Measurements from ENCODE around the gene RNF111. TPM values are rescaled to one million over a fixed set of nuclear protein-coding genes. Genes with fewer than 3 reads are reported as not detected.

The RNF111 gene
- total and polyA plus RNA-seq, 10 of the 15 experiments (the other 5 are each of a cell fraction or from before 2014, with no cell fraction given): 8.6 to 34.7 (median 15.7) TPM

DNA sequence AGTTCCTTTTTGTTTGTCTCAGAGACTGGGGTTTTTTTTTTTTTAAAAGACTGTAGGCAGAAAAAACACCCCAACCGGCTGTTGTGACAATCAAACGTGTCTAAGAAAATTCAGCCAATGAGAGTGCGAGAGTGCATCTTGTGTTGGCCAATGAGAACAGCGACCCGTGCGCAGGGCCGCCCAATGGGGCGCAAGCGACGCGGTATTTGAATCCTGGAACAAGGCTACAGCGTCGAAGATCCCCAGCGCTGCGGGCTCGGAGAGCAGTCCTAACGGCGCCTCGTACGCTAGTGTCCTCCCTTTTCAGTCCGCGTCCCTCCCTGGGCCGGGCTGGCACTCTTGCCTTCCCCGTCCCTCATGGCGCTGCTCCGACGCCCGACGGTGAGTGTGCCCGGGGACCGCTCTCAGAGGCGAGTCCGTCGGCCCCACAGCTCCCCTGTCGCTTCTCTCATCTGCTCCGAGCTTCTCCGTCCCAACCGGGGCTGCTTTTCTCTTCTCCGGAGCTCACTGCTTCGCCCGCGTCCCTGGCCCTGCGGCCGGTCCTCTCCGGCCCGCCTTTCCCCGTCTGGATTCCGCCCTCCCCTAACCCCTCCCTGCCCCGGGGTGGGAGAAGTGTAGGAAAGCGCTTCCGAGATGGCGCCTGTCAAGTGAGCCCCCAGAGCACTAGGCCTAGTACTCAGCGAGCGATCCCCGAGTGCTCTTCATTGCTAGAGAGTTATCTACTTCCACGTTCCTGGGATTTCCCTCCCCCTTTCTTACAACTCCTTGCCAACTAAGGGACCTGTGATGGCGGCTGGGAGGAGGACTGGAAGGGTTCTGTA, 117.7 kb downstream of the RNF111 start, which contains the start of gene CCNB2 (continued):
- TF ChIP-seq, protein P1, sequence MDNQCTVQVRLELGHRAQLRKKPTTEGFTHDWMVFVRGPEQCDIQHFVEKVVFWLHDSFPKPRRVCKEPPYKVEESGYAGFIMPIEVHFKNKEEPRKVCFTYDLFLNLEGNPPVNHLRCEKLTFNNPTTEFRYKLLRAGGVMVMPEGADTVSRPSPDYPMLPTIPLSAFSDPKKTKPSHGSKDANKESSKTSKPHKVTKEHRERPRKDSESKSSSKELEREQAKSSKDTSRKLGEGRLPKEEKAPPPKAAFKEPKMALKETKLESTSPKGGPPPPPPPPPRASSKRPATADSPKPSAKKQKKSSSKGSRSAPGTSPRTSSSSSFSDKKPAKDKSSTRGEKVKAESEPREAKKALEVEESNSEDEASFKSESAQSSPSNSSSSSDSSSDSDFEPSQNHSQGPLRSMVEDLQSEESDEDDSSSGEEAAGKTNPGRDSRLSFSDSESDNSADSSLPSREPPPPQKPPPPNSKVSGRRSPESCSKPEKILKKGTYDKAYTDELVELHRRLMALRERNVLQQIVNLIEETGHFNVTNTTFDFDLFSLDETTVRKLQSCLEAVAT (IDR thresholded peaks at IDR 0.05): no peak
- TF ChIP-seq LARP7 (IDR thresholded peaks at IDR 0.05) (peak; percentile 44; the same call in 1 of the 2 replicates), RELA (IDR thresholded peaks at IDR 0.05; ENCODE audit: borderline replicate concordance, partially characterized antibody) (peak; percentile 19), MEF2B (IDR thresholded peaks at IDR 0.05; ENCODE audit: partially characterized antibody, poor library complexity, severe bottlenecking) (no peak)
- TF ChIP-seq, protein P2, sequence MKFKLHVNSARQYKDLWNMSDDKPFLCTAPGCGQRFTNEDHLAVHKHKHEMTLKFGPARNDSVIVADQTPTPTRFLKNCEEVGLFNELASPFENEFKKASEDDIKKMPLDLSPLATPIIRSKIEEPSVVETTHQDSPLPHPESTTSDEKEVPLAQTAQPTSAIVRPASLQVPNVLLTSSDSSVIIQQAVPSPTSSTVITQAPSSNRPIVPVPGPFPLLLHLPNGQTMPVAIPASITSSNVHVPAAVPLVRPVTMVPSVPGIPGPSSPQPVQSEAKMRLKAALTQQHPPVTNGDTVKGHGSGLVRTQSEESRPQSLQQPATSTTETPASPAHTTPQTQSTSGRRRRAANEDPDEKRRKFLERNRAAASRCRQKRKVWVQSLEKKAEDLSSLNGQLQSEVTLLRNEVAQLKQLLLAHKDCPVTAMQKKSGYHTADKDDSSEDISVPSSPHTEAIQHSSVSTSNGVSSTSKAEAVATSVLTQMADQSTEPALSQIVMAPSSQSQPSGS (IDR thresholded peaks at IDR 0.05; ENCODE audit: low read length): peak; percentile 37; the same call in 1 of the 2 replicates

DNA sequence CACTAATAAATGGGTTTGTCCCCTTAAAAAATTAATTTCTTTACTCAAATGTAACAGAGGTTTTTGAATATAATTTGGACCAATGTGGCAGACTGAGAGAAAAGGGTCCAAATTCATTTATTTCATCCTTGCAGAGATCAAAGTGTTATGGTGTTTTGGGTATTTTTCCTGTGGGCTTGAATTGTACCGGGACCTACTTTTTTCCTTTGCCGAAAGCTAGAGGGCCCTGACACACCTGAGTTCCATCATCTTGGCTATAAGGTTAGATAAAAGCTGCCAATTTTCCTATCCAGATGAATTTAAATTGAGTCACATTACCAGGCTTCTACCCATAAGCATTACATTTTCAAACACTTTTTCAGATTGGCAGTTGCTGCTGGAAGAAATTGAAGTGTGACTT, 118.4 kb downstream of the RNF111 start:
- Histone ChIP-seq H3K4me1 (ENCODE audit: control insufficient read depth, insufficient read depth, low read length) (peaks cover 4% of the 10 kb centered on the region; the same call in 1 of the 2 replicates), H2AFZ (ENCODE audit: control insufficient read depth, low read depth, low read length) (peak overlapping the region; percentile 82; the same call in 1 of the 2 replicates), H3K4me2 (ENCODE audit: control insufficient read depth, insufficient read depth) (peak overlapping the region; percentile 71), H3K79me2 (ENCODE audit: control insufficient read depth, insufficient read depth, low read length) (peaks cover 30% of the 10 kb centered on the region), H3K4me3 (peak overlapping the region; percentile 95), H3K9me3 (replicated peaks; ENCODE audit: control insufficient read depth, insufficient read depth, low read length) (no peaks in the 10 kb centered on the region), H3K27me3 (replicated peaks in 1 of 2; ENCODE audit: control insufficient read depth in 2 of 2, insufficient read depth in 2 of 2, low read length in 1 of 2) (no peaks in the 10 kb centered on the region), H3K27ac (ENCODE audit: control insufficient read depth, insufficient read depth) (peak overlapping the region; percentile 86; the same call in 1 of the 2 replicates), H4K20me1 (ENCODE audit: control insufficient read depth, insufficient read depth) (no peaks in the 10 kb centered on the region), H3K9ac (ENCODE audit: control insufficient read depth, insufficient read depth, low read length) (peak overlapping the region; percentile 94), H3K36me3 (ENCODE audit: control insufficient read depth in 2 of 2, insufficient read depth in 2 of 2, low read length in 1 of 2) (peaks cover 0 to 26% of the 10 kb centered on the region in 2 experiments; a peak in 3 of 4 replicates)
- FAIRE-seq (no peak), ATAC-seq (no peak), DNase-seq (ENCODE audit: low read depth, low spot score) (no peak)
- ChIA-PET POLR2A (interaction anchor here (0.6 to 1.0 kb wide), 2 partner anchors 9 to 64 kb away, joined by 5 to 7 read pairs; no protein-coding TSS in a partner anchor), SMC1A (ENCODE audit: uncharacterized antibody, unreplicated experiment) (interaction anchor here (1.1 to 2.3 kb wide), 8 partner anchors 10 to 390 kb away, joined by 3 to 11 read pairs (median 4); no protein-coding TSS in a partner anchor), RAD21 (ENCODE audit: unreplicated experiment) (interaction anchor here (1.2 to 2.8 kb wide), 4 partner anchors 27 to 423 kb away, joined by 5 to 10 read pairs (median 6); no protein-coding TSS in a partner anchor), CTCF (interaction anchor here (0.6 to 2.5 kb wide), 10 partner anchors 11 to 423 kb away, joined by 3 to 17 read pairs (median 5); no protein-coding TSS in a partner anchor)
- in situ Hi-C loops (cut with MboI) (no loop called here), intact Hi-C loops (cut with micrococcal nuclease; ENCODE audit: unreplicated experiment) (loop anchor here (2.0 kb wide), 2 partner anchors 117 to 127 kb away; no protein-coding TSS in a partner anchor)
- no peak for TF ChIP-seq CREB1 (IDR thresholded peaks at IDR 0.05; ENCODE audit: low read depth)
- TF ChIP-seq YBX1 (IDR thresholded peaks at IDR 0.05): no peak
- 0 out of 2 replicates have a peak, but pooled peaks have one; percentile 6 for TF ChIP-seq SMC3 (IDR thresholded peaks at IDR 0.05; ENCODE audit: borderline replicate concordance, low read length)
- TF ChIP-seq RAD21 (IDR thresholded peaks at IDR 0.05; ENCODE audit: insufficient read depth, low read depth, low read length): peak; percentile 31; the same call in 1 of the 2 replicates
- TF ChIP-seq BCLAF1 (IDR thresholded peaks at IDR 0.05): no peak
- TF ChIP-seq, protein P3, sequence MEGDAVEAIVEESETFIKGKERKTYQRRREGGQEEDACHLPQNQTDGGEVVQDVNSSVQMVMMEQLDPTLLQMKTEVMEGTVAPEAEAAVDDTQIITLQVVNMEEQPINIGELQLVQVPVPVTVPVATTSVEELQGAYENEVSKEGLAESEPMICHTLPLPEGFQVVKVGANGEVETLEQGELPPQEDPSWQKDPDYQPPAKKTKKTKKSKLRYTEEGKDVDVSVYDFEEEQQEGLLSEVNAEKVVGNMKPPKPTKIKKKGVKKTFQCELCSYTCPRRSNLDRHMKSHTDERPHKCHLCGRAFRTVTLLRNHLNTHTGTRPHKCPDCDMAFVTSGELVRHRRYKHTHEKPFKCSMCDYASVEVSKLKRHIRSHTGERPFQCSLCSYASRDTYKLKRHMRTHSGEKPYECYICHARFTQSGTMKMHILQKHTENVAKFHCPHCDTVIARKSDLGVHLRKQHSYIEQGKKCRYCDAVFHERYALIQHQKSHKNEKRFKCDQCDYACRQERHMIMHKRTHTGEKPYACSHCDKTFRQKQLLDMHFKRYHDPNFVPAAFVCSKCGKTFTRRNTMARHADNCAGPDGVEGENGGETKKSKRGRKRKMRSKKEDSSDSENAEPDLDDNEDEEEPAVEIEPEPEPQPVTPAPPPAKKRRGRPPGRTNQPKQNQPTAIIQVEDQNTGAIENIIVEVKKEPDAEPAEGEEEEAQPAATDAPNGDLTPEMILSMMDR (IDR thresholded peaks at IDR 0.05 in 2 of 3, conservative IDR thresholded peaks at IDR 0.05 in 1 of 3; ENCODE audit: control insufficient read depth in 2 of 3, extremely low read depth in 1 of 3, insufficient read depth in 1 of 3, low read depth in 3 of 3, low read length in 3 of 3): peak in 2 of 3 experiments; percentile 12 to 46; a peak in 2 of 6 replicates
- TF ChIP-seq NRF1 (conservative IDR thresholded peaks at IDR 0.05; ENCODE audit: low read depth, low read length): no peak
- BruUV-seq (replicated peaks): TSS peak; percentile 53
- WGBS (ENCODE audit: insufficient coverage, insufficient replicate concordance, low lambda C conversion rate, missing lambda C conversion rate): 11% methylated on average over 2 of the region's 2 CpGs

Data from GM12878 (cell line).